Loucy (cell line): ENCODE measurements around the gene NCOA5.

Experiments used
- H2AFZ ChIP-seq: fragments of 200-600 bp; sonication (generic); 2 replicates; pipeline ENCODE4 v1.6.0; 2016; ENCODE audit warnings: antibody characterized with exemption, mild to moderate bottlenecking, low read length, moderate library complexity
- H3F3A ChIP-seq: fragments of 200-600 bp; 2 replicates; pipeline ENCODE4 v1.6.0; 2016; ENCODE audit warnings: antibody characterized with exemption, low read depth, mild to moderate bottlenecking
- H3K27me3 ChIP-seq: fragments of 200-600 bp; sonication (generic); 2 replicates; pipeline ENCODE4 v1.6.1; 2014; ENCODE audit warnings: low read length, mild to moderate bottlenecking; ENCODE audit not compliant: insufficient read depth, poor library complexity, severe bottlenecking
- H3K36me3 ChIP-seq: fragments of 200-600 bp; sonication (generic); 2 replicates; pipeline ENCODE4 v1.6.1; 2016; ENCODE audit warnings: low read length; ENCODE audit not compliant: insufficient read depth
- H3K4me1 ChIP-seq: fragments of 200-600 bp; sonication (generic); 2 replicates; pipeline ENCODE4 v1.5.1; 2014; ENCODE audit warnings: low read length, mild to moderate bottlenecking; ENCODE audit not compliant: insufficient read depth, poor library complexity, severe bottlenecking
- H3K4me2 ChIP-seq: fragments of 200-600 bp; sonication (generic); 2 replicates; pipeline ENCODE4 v1.6.0; 2014; ENCODE audit warnings: antibody characterized with exemption, low read length, low read depth, mild to moderate bottlenecking; ENCODE audit not compliant: poor library complexity, severe bottlenecking
- H3K4me3 ChIP-seq: fragments of 200-600 bp; sonication (generic); 2 replicates; pipeline ENCODE4 v1.5.1; 2014; ENCODE audit warnings: low read length, mild to moderate bottlenecking, mixed read lengths; ENCODE audit not compliant: poor library complexity, severe bottlenecking
- H3K79me2 ChIP-seq: fragments of 200-600 bp; sonication (generic); 2 replicates; pipeline ENCODE4 v1.6.1; 2014; ENCODE audit warnings: low read length; ENCODE audit not compliant: insufficient read depth
- H3K9ac ChIP-seq: fragments of 200-600 bp; sonication (generic); 2 replicates; pipeline ENCODE4 v1.6.0; 2014; ENCODE audit warnings: mild to moderate bottlenecking, low read depth, low read length, moderate library complexity; ENCODE audit not compliant: poor library complexity, severe bottlenecking
- H3K9me2 ChIP-seq: fragments of 200-600 bp; sonication (generic); replicated peaks from 2 replicates; pipeline ENCODE4 v1.6.1; 2016; ENCODE audit warnings: low read depth, low read length, mixed read lengths
- H3K9me3 ChIP-seq: fragments of 200-600 bp; sonication (generic); 2 replicates; pipeline ENCODE4 v1.6.1; 2014; ENCODE audit warnings: mild to moderate bottlenecking, antibody characterized with exemption, low read length, low read depth; ENCODE audit not compliant: insufficient read depth
- H4K20me1 ChIP-seq: fragments of 200-600 bp; sonication (generic); 2 replicates; pipeline ENCODE4 v1.6.0; 2014; ENCODE audit warnings: antibody characterized with exemption, low read length, mild to moderate bottlenecking; ENCODE audit not compliant: insufficient read depth, poor library complexity, severe bottlenecking
- CTCF ChIP-seq: fragments of 200-600 bp; sonication (generic); conservative IDR thresholded peaks from 2 replicates; pipeline ENCODE4 v1.5.1; 2014; ENCODE audit warnings: mild to moderate bottlenecking, antibody characterized with exemption, low read length
- EZH2phosphoT487 ChIP-seq: fragments of 200-600 bp; IDR thresholded peaks from 2 replicates; pipeline ENCODE4 v1.6.1; 2018; ENCODE audit warnings: antibody characterized with exemption, mild to moderate bottlenecking, moderate library complexity, borderline replicate concordance

Gene NCOA5

GRCh38 chr20:46112430-46113112 lies 22.8 kb upstream of the NCOA5 start:
- Histone ChIP-seq H3K27me3 (no peaks in the 10 kb centered on the region), H3K36me3 (no peaks in the 10 kb centered on the region)
- TF ChIP-seq EZH2phosphoT487 (no peak), CTCF (no peak)

GRCh38 chr20:46111836-46112212 lies 22.1 kb upstream of the NCOA5 start:
- no peaks in the 10 kb centered on the region for H3K4me1 ChIP-seq
- H3K9me2 ChIP-seq: no peaks in the 10 kb centered on the region
- H3K4me2 ChIP-seq: no peak overlapping the region
- no peaks in the 10 kb centered on the region for H3F3A ChIP-seq
- H3K36me3 ChIP-seq: no peaks in the 10 kb centered on the region
- H2AFZ ChIP-seq: no peak overlapping the region
- TF ChIP-seq EZH2phosphoT487 (no peak), CTCF (no peak)
- H3K9ac ChIP-seq: no peak overlapping the region
- no peaks in the 10 kb centered on the region for H3K27me3 ChIP-seq
- H4K20me1 ChIP-seq: no peaks in the 10 kb centered on the region
- H3K4me3 ChIP-seq: no peak overlapping the region
- H3K9me3 ChIP-seq: no peaks in the 10 kb centered on the region
- H3K79me2 ChIP-seq: no peaks in the 10 kb centered on the region

More at GRCh38 chr20:46112430-46113112, 22.8 kb upstream of the NCOA5 start:
- Histone ChIP-seq H3K4me2 (no peak overlapping the region), H3K9me2 (no peaks in the 10 kb centered on the region), H3K9ac (no peak overlapping the region), H3K79me2 (no peaks in the 10 kb centered on the region), H4K20me1 (no peaks in the 10 kb centered on the region), H3K4me1 (no peaks in the 10 kb centered on the region), H2AFZ (no peak overlapping the region), H3K9me3 (no peaks in the 10 kb centered on the region), H3F3A (no peaks in the 10 kb centered on the region), H3K4me3 (no peak overlapping the region)

DNA sequence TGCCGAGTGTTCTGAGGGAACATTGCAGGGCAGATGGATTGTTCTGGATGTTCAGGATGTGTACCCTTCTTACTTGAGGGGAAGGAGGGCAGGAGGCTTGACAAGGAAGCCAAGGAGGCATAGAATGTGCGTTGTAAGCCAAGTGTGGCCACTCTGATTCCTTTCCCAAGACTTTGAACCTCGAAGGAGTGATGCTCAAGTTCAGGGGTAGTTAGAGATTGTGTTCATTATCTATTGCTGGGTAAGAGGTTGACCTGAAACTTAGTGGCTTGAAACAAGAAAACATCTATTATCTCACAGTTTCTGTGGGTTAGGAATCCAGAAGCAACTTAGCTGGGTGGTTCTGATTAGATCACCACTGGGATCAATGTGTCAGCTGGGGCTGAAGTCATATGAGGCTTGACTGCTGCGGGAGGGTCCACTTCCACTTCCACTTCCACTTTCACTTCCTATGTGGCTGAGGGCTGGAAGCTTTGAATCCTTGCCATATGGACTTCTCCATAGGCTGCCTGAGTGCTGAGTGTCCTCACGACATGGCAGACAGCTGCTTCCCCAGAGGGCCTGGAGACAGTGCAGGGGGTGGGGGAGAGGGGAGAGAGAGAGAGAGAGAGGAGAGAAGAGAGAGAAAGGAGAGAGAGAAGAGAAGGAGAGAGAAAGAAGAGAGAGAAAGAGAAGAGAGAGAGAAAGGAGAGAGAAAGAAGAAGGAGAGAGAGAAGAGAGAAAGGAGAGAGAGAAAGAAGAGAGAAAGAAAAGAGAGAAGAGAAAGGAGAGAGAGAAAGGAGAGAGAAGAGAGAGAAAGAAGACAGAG lies 21.5 kb upstream of the NCOA5 start:
- Histone ChIP-seq H3K9me3 (no peaks in the 10 kb centered on the region), H2AFZ (no peak overlapping the region; the same call in 1 of the 2 replicates), H3K9ac (no peak overlapping the region), H3K4me1 (no peaks in the 10 kb centered on the region), H4K20me1 (no peaks in the 10 kb centered on the region), H3K9me2 (no peaks in the 10 kb centered on the region), H3K27me3 (no peaks in the 10 kb centered on the region), H3K4me3 (no peak overlapping the region), H3K36me3 (no peaks in the 10 kb centered on the region), H3K79me2 (no peaks in the 10 kb centered on the region), H3K4me2 (no peak overlapping the region), H3F3A (no peaks in the 10 kb centered on the region)
- no peak for TF ChIP-seq CTCF
- no peak for TF ChIP-seq EZH2phosphoT487
